H1 (cell line): ENCODE results near the gene ZNF592. TPM values are rescaled to one million over a fixed set of nuclear protein-coding genes. Genes with fewer than 3 reads are reported as not detected.

Experiments
- CTCF ChIA-PET: fragments of 300-600 bp; sonication (Branson Sonifier 250); formaldehyde crosslinking; loops from one replicate; lab custom pipeline; 2021; ENCODE audit not compliant: partially characterized antibody; lab: Charles Lee
- POLR2A ChIA-PET: fragments of 300-600 bp; sonication (Branson Sonifier 250); formaldehyde crosslinking; loops from one replicate; lab custom pipeline; 2021; ENCODE audit warnings: inconsistent platforms; ENCODE audit not compliant: partially characterized antibody; lab: Charles Lee
- DNase-seq, 2 experiments: peaks; one replicate each; pipeline versions ENCODE4 v3.0.0 to v3.0.0-alpha.2; 2010 to 2022; ENCODE audit warnings: low spot score in 2 of 2, low read depth in 1 of 2, mixed read lengths in 1 of 2
- FAIRE-seq: peaks from 2 replicates; lab custom pipeline; 2011; peaks lifted over from hg19 to GRCh38; lab: Jason Lieb, UNC
- H2AFZ ChIP-seq: 2 replicates; pipeline ENCODE4 v1.8.1; 2012; ENCODE audit warnings: low read length, inconsistent platforms
- H2AK5ac ChIP-seq: 2 replicates; pipeline ENCODE4 v1.6.1; 2013; ENCODE audit warnings: low read depth, low read length
- H2BK120ac ChIP-seq: replicated peaks from 2 replicates; pipeline ENCODE3; 2013; ENCODE audit warnings: low read depth, low read length, inconsistent platforms
- H2BK12ac ChIP-seq: 2 replicates; pipeline ENCODE4 v1.6.1; 2013; ENCODE audit warnings: low read depth, low read length
- H2BK15ac ChIP-seq: 2 replicates; pipeline ENCODE4 v1.6.1; 2013; ENCODE audit warnings: low read length
- H2BK20ac ChIP-seq: 2 replicates; pipeline ENCODE4 v1.6.1; 2013; ENCODE audit warnings: low read length
- H2BK5ac ChIP-seq: 2 replicates; pipeline ENCODE4 v1.6.1; 2013; ENCODE audit warnings: low read depth, low read length
- H3K14ac ChIP-seq: 2 replicates; pipeline ENCODE4 v1.6.1; 2013; ENCODE audit warnings: inconsistent platforms; ENCODE audit not compliant: insufficient read length
- H3K18ac ChIP-seq: 2 replicates; pipeline ENCODE4 v1.6.1; 2013; ENCODE audit warnings: low read length; ENCODE audit errors: extremely low read depth
- H3K23ac ChIP-seq: 2 replicates; pipeline ENCODE4 v1.6.1; 2013; ENCODE audit warnings: inconsistent platforms; ENCODE audit not compliant: insufficient read length
- H3K23me2 ChIP-seq: 2 replicates; pipeline ENCODE4 v1.6.1; 2013; ENCODE audit warnings: low read depth, low read length
- H3K27ac ChIP-seq: 2 replicates; pipeline ENCODE4 v1.6.1; 2011; ENCODE audit warnings: low read depth, low read length, inconsistent platforms
- H3K27me3 ChIP-seq, 4 experiments: replicated peaks in 1 of 4; 1 replicate in 1 of 4; 2 replicates in 3 of 4; pipeline versions ENCODE4 v1.6.1 to v1.8.1; 2011 to 2013; ENCODE audit warnings: low read length in 3 of 4, mild to moderate bottlenecking in 3 of 4, inconsistent platforms in 2 of 4, mixed read lengths in 2 of 4, moderate library complexity in 1 of 4; ENCODE audit not compliant: control insufficient read depth in 3 of 4, insufficient read depth in 3 of 4; ENCODE audit errors: extremely low read depth in 1 of 4
- H3K36me3 ChIP-seq, 4 experiments: 2 replicates each; pipeline versions ENCODE4 v1.6.1 to v1.8.1; 2011 to 2013; ENCODE audit warnings: mild to moderate bottlenecking in 4 of 4, low read length in 3 of 4, moderate library complexity in 2 of 4, control low read depth in 1 of 4, inconsistent platforms in 1 of 4; ENCODE audit not compliant: insufficient read depth in 4 of 4, control insufficient read depth in 2 of 4
- H3K4ac ChIP-seq: replicated peaks from 2 replicates; pipeline ENCODE3; 2013; ENCODE audit warnings: low read length, low read depth, mixed read lengths, inconsistent platforms; ENCODE audit not compliant: insufficient read length
- H3K4me1 ChIP-seq, 4 experiments: replicated peaks in 1 of 4; 1 replicate in 1 of 4; 2 replicates in 3 of 4; pipeline versions ENCODE4 v1.6.1 to v1.8.1; 2011 to 2013; ENCODE audit warnings: low read length in 3 of 4, inconsistent platforms in 2 of 4, mixed read lengths in 1 of 4; ENCODE audit not compliant: insufficient read depth in 4 of 4, control insufficient read depth in 3 of 4
- H3K4me2 ChIP-seq, 2 experiments: 2 replicates each; pipeline versions ENCODE4 v1.6.1 to v1.8.1; 2011 to 2013; ENCODE audit warnings: low read depth in 2 of 2, low read length in 2 of 2, control low read depth in 1 of 2, inconsistent platforms in 1 of 2, mild to moderate bottlenecking in 1 of 2; ENCODE audit not compliant: insufficient read depth in 1 of 2
- H3K4me3 ChIP-seq, 4 experiments: fragments of 200-600, 300-600 bp in 1 of 4; sonication (generic), shearing (Covaris generic), sonication (Bioruptor Twin) in 1 of 4; 2 replicates each; pipeline versions ENCODE4 v1.5.1 to v1.8.1; 2011 to 2016; ENCODE audit warnings: low read length in 4 of 4, low read depth in 3 of 4, control low read depth in 2 of 4, inconsistent platforms in 2 of 4, mild to moderate bottlenecking in 2 of 4, mixed read lengths in 1 of 4, moderate library complexity in 1 of 4; ENCODE audit not compliant: insufficient read depth in 2 of 4; ENCODE audit errors: extremely low read depth in 1 of 4
- H3K56ac ChIP-seq: replicated peaks from 2 replicates; pipeline ENCODE3; 2013; ENCODE audit warnings: low read depth, mild to moderate bottlenecking, mixed read lengths, low read length, inconsistent platforms; ENCODE audit not compliant: insufficient read length
- H3K79me1 ChIP-seq: 2 replicates; pipeline ENCODE4 v1.6.1; 2013; ENCODE audit warnings: low read depth, low read length, control low read depth
- H3K79me2 ChIP-seq, 2 experiments: 2 replicates each; pipeline versions ENCODE4 v1.6.1 to v1.8.1; 2012 to 2013; ENCODE audit warnings: low read length in 2 of 2, mild to moderate bottlenecking in 2 of 2, inconsistent platforms in 1 of 2; ENCODE audit not compliant: insufficient read depth in 2 of 2, control insufficient read depth in 1 of 2
- H3K9ac ChIP-seq, 4 experiments: replicated peaks in 1 of 4; 1 replicate in 1 of 4; 2 replicates in 3 of 4; pipeline versions ENCODE4 v1.6.1 to v1.8.1; 2011 to 2013; ENCODE audit warnings: low read depth in 3 of 4, low read length in 3 of 4, control low read depth in 2 of 4, mild to moderate bottlenecking in 2 of 4, moderate library complexity in 2 of 4, inconsistent platforms in 1 of 4; ENCODE audit errors: extremely low read depth in 1 of 4
- H3K9me3 ChIP-seq, 2 experiments: 2 replicates each; pipeline versions ENCODE4 v1.6.1 to v1.8.1; 2012 to 2013; ENCODE audit warnings: mild to moderate bottlenecking in 2 of 2, moderate library complexity in 2 of 2, control low read depth in 1 of 2, inconsistent platforms in 1 of 2, low read depth in 1 of 2, low read length in 1 of 2, mixed read lengths in 1 of 2; ENCODE audit not compliant: insufficient read depth in 2 of 2
- H4K20me1 ChIP-seq, 2 experiments: replicated peaks in 1 of 2; 2 replicates each; pipeline versions ENCODE3 to v1.8.1; 2011 to 2013; ENCODE audit warnings: inconsistent platforms in 2 of 2, low read length in 2 of 2, mild to moderate bottlenecking in 1 of 2; ENCODE audit not compliant: insufficient read depth in 2 of 2, control insufficient read depth in 1 of 2
- H4K5ac ChIP-seq: 2 replicates; pipeline ENCODE4 v1.6.1; 2013; ENCODE audit warnings: low read length, low read depth, mixed read lengths, inconsistent platforms; ENCODE audit not compliant: insufficient read length
- H4K8ac ChIP-seq: 2 replicates; pipeline ENCODE4 v1.8.0; 2013; ENCODE audit warnings: mild to moderate bottlenecking, moderate library complexity, low read length, inconsistent platforms; ENCODE audit not compliant: insufficient read depth; ENCODE audit errors: extremely low read depth
- H4K91ac ChIP-seq: replicated peaks from 2 replicates; pipeline ENCODE3; 2013; ENCODE audit warnings: low read length, mixed read lengths, inconsistent platforms; ENCODE audit not compliant: insufficient read length
- ATF2 ChIP-seq: IDR thresholded peaks from 2 replicates; pipeline ENCODE4 v1.6.1; 2012; ENCODE audit warnings: low read length, inconsistent platforms
- CHD1 ChIP-seq: IDR thresholded peaks from 2 replicates; pipeline ENCODE4 v1.6.1; 2012; ENCODE audit warnings: low read depth, low read length, improper control_type of control experiment
- EZH2 ChIP-seq: fragments of 200-600 bp; sonication (generic); IDR thresholded peaks from 2 replicates; pipeline ENCODE4 v1.7.1; 2012; ENCODE audit warnings: low read depth, mild to moderate bottlenecking, moderate library complexity, low read length, inconsistent platforms; ENCODE audit not compliant: severe bottlenecking
- RNF2 ChIP-seq: fragments of 200-900, 300-1000 bp; sonication (generic); IDR thresholded peaks from 2 replicates; pipeline ENCODE4 v1.7.1; 2016; ENCODE audit warnings: borderline replicate concordance, low read depth, mild to moderate bottlenecking, antibody characterized with exemption, low read length; ENCODE audit not compliant: poor library complexity, severe bottlenecking; ENCODE audit errors: missing control alignments
- SRF ChIP-seq: IDR thresholded peaks from 2 replicates; pipeline ENCODE4 v1.6.1; 2011; ENCODE audit warnings: mild to moderate bottlenecking, low read depth, low read length, moderate library complexity
- TBP ChIP-seq: IDR thresholded peaks from 2 replicates; pipeline ENCODE4 v1.6.1; 2011; ENCODE audit warnings: low read depth, low read length, improper control_type of control experiment
- YY1 ChIP-seq: IDR thresholded peaks from 2 replicates; pipeline ENCODE4 v1.6.1; 2011; ENCODE audit warnings: low read depth, mild to moderate bottlenecking, low read length
- WGBS, 2 experiments: shearing (Covaris generic) in 1 of 2; methylation state at CpG; one replicate each; pipeline versions ENCODE4 v1.1.6 to v1.1.7; 2013 to 2015; ENCODE audit warnings: low lambda C conversion rate in 2 of 2, mixed read lengths in 2 of 2, inconsistent platforms in 1 of 2, low coverage in 1 of 2, missing lambda C conversion rate in 1 of 2; ENCODE audit not compliant: insufficient replicate concordance in 2 of 2, insufficient coverage in 1 of 2, insufficient read length in 1 of 2; ENCODE audit errors: extremely low coverage in 1 of 2, missing lambda C conversion rate in 1 of 2; 5-methylcytosine and 5-hydroxymethylcytosine counted together
- polyA plus RNA-seq, 7 experiments: library from polyadenylated mRNA; depleted of rRNA in 3 of 7; stranded (reverse) in 5 of 7; unstranded in 2 of 7; fragments of >200 nt in 5 of 7; fragments of 200-250 nt in 2 of 7; gene quantifications; 1 replicate in 5 of 7; 2 replicates in 1 of 7; 4 replicates in 1 of 7; pipeline versions ENCODE4 v1.2.1 to v1.2.3, GENCODE V29; 2011 to 2013; ENCODE audit warnings: missing spikeins in 2 of 7, mixed read lengths in 2 of 7
- total RNA-seq: library from RNA; stranded (reverse); fragmentation: NEBNext Ultra II Directional; extraction: Animal tissue kit (Norgen Biotek cat#: 25700); gene quantifications from 2 replicates; pipeline ENCODE4 v1.2.1, GENCODE V29; 2021

Gene ZNF592
- total and polyA plus RNA-seq, 2 of the 8 experiments (the other 6 are each of a cell fraction or from before 2014, with no cell fraction given) = 14.2 to 33.0 TPM

- Histone ChIP-seq H4K5ac (no peak overlapping the region), H3K14ac (no peak overlapping the region), H2BK20ac (no peak overlapping the region), H3K9ac (no peak overlapping the region), H4K20me1 (peaks cover 1 to 2% of the 10 kb centered on the region in 2 experiments), H3K9me3 (no peaks in the 10 kb centered on the region), H3K23ac (no peak overlapping the region), H2BK12ac (no peak overlapping the region), H3K4me2 (no peak overlapping the region), H3K4ac (no peak overlapping the region), H2BK15ac (no peak overlapping the region), H2AFZ (no peak overlapping the region), H3K36me3 (peaks cover 0 to 3% (median 1%) of the 10 kb centered on the region in 4 experiments; a peak in 1 of 8 replicates), H2BK120ac (no peak overlapping the region), H3K56ac (no peak overlapping the region), H4K8ac (no peak overlapping the region; the same call in 1 of the 2 replicates), H3K79me1 (no peaks in the 10 kb centered on the region), H4K91ac (no peak overlapping the region), H3K4me3 (no peak overlapping the region), H3K79me2 (no peaks in the 10 kb centered on the region), H3K23me2 (no peaks in the 10 kb centered on the region), H3K18ac (no peak overlapping the region), H2AK5ac (no peak overlapping the region), H3K4me1 (no peaks in the 10 kb centered on the region), H3K27ac (no peak overlapping the region), H2BK5ac (no peak overlapping the region), H3K27me3 (no peaks in the 10 kb centered on the region)
- DNase-seq (no peak), FAIRE-seq (no peak)
- CTCF ChIA-PET = interaction anchor here (1.2 to 9.2 kb wide), 9 partner anchors 9 to 93 kb away, joined by 3 to 89 read pairs (median 11); no protein-coding TSS in a partner anchor
- 94% methylated on average over 5 of the region's 5 CpGs; no CpG with 5 or more reads in 1 of the 2 experiments for WGBS, 2 experiments
- POLR2A ChIA-PET = interaction anchor here (0.6 to 2.5 kb wide), 3 partner anchors 10 to 132 kb away, joined by 4 to 7 read pairs (median 4); no protein-coding TSS in a partner anchor
- no peak for TF ChIP-seq CHD1
- TF ChIP-seq SRF = no peak
- no peak for TF ChIP-seq YY1
- no peak for TF ChIP-seq EZH2
- no peak for TF ChIP-seq TBP
- TF ChIP-seq RNF2 = no peak
- TF ChIP-seq ATF2 = no peak
Observed at GRCh38 chr15:84834969-84835368, 86.6 kb downstream of the ZNF592 start.
